ENCODE results near the gene ENKD1.

DNA sequence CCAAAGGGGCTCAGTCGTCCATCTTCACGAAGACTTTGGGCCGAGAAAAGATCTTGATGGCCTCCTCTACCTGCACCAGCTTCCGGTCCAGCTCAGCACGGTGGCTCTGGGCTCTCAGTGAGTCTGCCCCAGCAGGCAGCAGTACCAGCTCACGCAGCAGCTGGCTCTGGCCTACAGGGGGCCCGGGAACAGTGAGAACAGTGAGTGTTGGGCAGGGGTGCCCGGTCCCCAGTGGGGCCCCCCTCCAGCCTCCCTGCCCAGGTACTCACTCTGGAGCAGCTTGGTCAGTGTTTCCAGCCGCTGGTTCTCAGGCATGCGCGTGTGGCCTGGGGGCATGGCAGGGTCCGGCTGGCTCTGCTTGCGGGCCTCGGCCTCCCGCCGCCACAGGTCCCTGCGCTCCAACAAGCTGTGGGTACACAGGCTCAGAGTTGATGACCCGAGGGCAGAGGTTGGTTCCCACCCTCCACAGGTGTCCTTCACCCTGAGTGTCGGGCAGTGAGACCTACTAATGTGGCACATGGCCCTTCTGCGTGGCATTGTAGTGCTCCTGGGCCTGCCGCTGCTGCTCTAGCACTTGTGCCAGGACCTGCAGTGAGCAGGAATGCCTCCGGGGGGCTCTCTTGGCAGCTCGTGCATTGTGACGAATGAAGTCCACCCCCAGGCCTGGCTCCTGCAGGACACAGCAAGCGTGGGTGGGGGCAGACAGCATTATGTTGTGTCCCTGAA lies 3.2 kb downstream of the ENKD1 start:
- no peak for TF ChIP-seq POLR2AphosphoS5 (IDR thresholded peaks at IDR 0.05)
- TF ChIP-seq POLR2A (IDR thresholded peaks at IDR 0.05): no peak

Data from prostate gland (tissue), 1 donor.